ENCODE measurements around the gene ACOT6. TPM values are rescaled to one million over a fixed set of nuclear protein-coding genes. Genes with fewer than 3 reads are reported as not detected.

The ACOT6 gene
- total and polyA plus RNA-seq, 2 of the 4 experiments (the other 2 are of a cell fraction): not detected

GRCh38 chr14:73602994-73603393 is 9.3 kb upstream of the ACOT6 start:
- no peaks in the 10 kb centered on the region for H3K9me1 ChIP-seq (ENCODE audit: insufficient read depth, low read length)

More at GRCh38 chr14:73602994-73603393, 9.3 kb upstream of the ACOT6 start:
- no peak overlapping the region for H3K27ac ChIP-seq (ENCODE audit: insufficient read depth, low read length)
- ChIA-PET POLR2A (ENCODE audit: unreplicated experiment) (no interaction called here), CTCF (no interaction called here)
- no peak overlapping the region for H3K18ac ChIP-seq (ENCODE audit: low read depth, low read length)
- intact Hi-C loops (cut with micrococcal nuclease) (no loop called here), dilution Hi-C loops (cut with HindIII; ENCODE audit: low sequenced_read_pairs, unreplicated experiment) (no loop called here), in situ Hi-C loops (cut with MboI; ENCODE audit: low sequenced_read_pairs) (no loop called here)
- H2AK9ac ChIP-seq (replicated peaks; ENCODE audit: low read depth, low read length, poor library complexity): no peak overlapping the region
- H3K56ac ChIP-seq (ENCODE audit: extremely low read depth, insufficient read depth, low read length): no peak overlapping the region
- no peak overlapping the region for H4K8ac ChIP-seq (ENCODE audit: low read depth in 2 of 2, low read length in 2 of 2)
- H3K23ac ChIP-seq (ENCODE audit: low read depth, low read length): no peak overlapping the region
- no peaks in the 10 kb centered on the region for H3K4me1 ChIP-seq (ENCODE audit: control insufficient read depth, insufficient read depth, low read length)
- no peaks in the 10 kb centered on the region for H4K20me1 ChIP-seq (ENCODE audit: insufficient read depth, low read length)
- no peak overlapping the region for H2AK5ac ChIP-seq (ENCODE audit: low read depth, low read length)
- no peak overlapping the region for H3K4ac ChIP-seq (ENCODE audit: low read depth, low read length)
- TF ChIP-seq CTCF (conservative IDR thresholded peaks at IDR 0.05; ENCODE audit: low read depth, low read length): no peak
- no peak for TF ChIP-seq BHLHE40 (IDR thresholded peaks at IDR 0.05; ENCODE audit: low read depth, low read length)
- TF ChIP-seq NFE2L2 (IDR thresholded peaks at IDR 0.05; ENCODE audit: low read depth, low read length): no peak
- no peak for TF ChIP-seq RAD21 (IDR thresholded peaks at IDR 0.05; ENCODE audit: low read length)
- ATAC-seq (ENCODE audit: low read depth) (no peak), DNase-seq (no peak)
- H3K79me1 ChIP-seq (ENCODE audit: low read depth in 1 of 2, low read length in 2 of 2): no peaks in the 10 kb centered on the region
- H3K36me3 ChIP-seq (ENCODE audit: control insufficient read depth, insufficient read depth, low read length): no peaks in the 10 kb centered on the region
- no CpG with 5 or more reads among the region's 3 CpGs for WGBS, 2 experiments (ENCODE audit: extremely low coverage in 2 of 2, insufficient read length in 1 of 2)
- H3K9ac ChIP-seq (ENCODE audit: low read depth, low read length): no peak overlapping the region
- no peak overlapping the region for H3K4me2 ChIP-seq (ENCODE audit: low read depth, low read length)
- H3K9me3 ChIP-seq (ENCODE audit: control insufficient read depth, insufficient read depth, low read length): no peaks in the 10 kb centered on the region
- H4K91ac ChIP-seq (ENCODE audit: insufficient read depth, low read depth, low read length): no peak overlapping the region
- H2BK20ac ChIP-seq (ENCODE audit: low read depth, low read length): no peak overlapping the region
- no peak overlapping the region for H2BK15ac ChIP-seq (ENCODE audit: low read depth, low read length)
- H2BK5ac ChIP-seq (ENCODE audit: low read depth, low read length, poor library complexity, severe bottlenecking): no peak overlapping the region
- H3K4me3 ChIP-seq (ENCODE audit: insufficient read depth, low read depth, low read length): no peak overlapping the region
- no peak overlapping the region for H2AFZ ChIP-seq (replicated peaks; ENCODE audit: low read length, poor library complexity)
- H2BK120ac ChIP-seq (ENCODE audit: low read depth, low read length): no peak overlapping the region
- peaks cover 5% of the 10 kb centered on the region for H3K27me3 ChIP-seq (ENCODE audit: control insufficient read depth, insufficient read depth, low read length)
- no TSS peak for BruUV-seq (replicated peaks)
- H4K5ac ChIP-seq (ENCODE audit: low read depth, low read length): no peak overlapping the region
- no peak overlapping the region for H3K14ac ChIP-seq (replicated peaks; ENCODE audit: low read depth, low read length)

Data from IMR-90 (cell line).